ENCODE measurements around the gene WDR19. TPM values are rescaled to one million over a fixed set of nuclear protein-coding genes. Genes with fewer than 3 reads are reported as not detected.
"Not testable (repeated sequence)": the region's sequence is repeated elsewhere in the genome, so short reads cannot be mapped to it uniquely, and the experiment has no call there.

The WDR19 gene
- polyA plus RNA-seq (2012; ENCODE audit: insufficient read depth, insufficient read length): 28.4 TPM

DNA sequence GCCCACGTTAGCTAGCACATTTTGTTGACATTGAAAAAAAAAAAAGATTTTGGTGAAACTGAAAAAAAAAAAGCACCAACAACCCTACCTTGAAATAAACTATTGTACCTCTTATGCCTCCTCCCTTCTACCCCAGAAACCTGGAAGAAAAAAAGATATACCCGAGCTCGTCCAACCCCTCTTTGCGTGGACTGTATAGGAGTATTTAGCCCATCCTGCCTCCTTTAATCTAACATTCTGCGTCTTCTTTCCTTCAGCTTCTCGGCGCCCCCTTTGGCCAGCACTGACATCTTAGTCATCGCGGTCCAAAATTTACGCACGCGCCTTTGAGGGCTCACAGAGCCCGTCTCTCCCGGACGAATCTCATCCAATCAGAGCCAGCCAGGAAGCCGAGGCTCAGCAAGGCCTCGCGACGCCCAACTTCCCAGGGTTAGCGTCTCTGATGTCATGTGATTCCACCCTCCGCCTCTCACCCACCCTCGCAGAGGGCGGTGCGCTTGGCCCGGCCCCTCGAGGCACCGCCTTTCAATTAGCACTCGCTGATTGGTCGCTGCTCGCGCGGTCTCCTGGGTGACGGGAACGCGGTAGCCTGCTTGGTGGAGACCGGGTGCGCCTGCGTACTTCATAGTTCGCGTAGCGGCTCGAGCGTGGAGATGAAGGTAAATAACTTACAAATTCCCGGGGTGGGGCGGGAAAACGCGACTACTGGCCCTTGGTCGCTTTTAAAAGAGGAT lies at the start of gene WDR19:
TSS of gene WDR19 (plus strand) at position 625 of the 734 bp plus-strand sequence. CDS start at position 654, 29 bp downstream.
- peak; percentile 99 for DNase-seq (ENCODE audit: low read depth, low spot score)
- H3K4me3 ChIP-seq (ENCODE audit: low read length): peak within 1 kb of the TSS; percentile 96

DNA sequence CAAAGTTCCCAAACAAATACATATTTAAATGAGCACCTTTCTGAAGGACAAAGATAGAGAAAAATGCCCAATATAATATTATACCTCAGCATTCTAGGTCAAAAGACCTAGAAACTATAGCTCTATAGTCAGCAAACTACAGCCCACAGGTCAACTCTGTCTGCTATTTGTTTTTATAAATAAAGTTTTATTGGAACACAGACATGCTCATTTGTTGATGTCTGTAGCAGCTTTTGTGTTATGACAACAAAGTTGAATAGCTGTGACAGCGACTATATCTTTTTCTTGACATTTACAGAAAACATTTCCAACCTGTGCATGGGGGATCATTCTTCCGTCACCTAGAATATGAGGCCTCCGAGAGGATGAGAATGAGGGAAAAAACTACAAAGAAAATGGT lies 48.7 kb upstream of the WDR19 start:
- no peak overlapping the region for H3K4me3 ChIP-seq (ENCODE audit: low read length)
- DNase-seq (ENCODE audit: low read depth, low spot score): no peak

GRCh38 chr4:39134683-39135306 lies 47.5 kb upstream of the WDR19 start:
- H3K4me3 ChIP-seq (ENCODE audit: low read length): no peak overlapping the region
- DNase-seq (ENCODE audit: low read depth, low spot score): no peak

- H3K4me3 ChIP-seq (ENCODE audit: low read length); DNase-seq (ENCODE audit: low read depth, low spot score): not testable (repeated sequence)
These were observed 44.1 kb upstream of the WDR19 start for GRCh38 chr4:39138227-39138626.

DNA sequence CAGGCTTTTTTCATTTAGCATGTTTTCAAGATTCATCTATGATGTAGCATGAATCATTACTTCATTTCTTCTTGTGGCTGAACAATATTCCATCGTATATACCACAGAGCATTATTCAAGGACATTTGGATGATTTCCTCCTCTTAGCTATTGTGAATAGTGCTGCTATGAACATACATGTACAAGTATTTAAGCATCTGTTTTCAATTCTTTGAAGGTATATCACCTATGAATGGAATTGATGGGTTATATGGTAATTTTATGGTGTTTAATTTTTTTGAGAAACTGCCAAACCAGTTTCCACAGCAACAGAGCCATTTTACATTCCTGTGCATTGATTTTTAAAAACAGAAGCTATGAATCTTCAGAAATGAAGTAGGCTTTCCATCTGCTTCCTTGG lies 36.1 kb upstream of the WDR19 start:
- DNase-seq (ENCODE audit: low read depth, low spot score): no peak
- H3K4me3 ChIP-seq (ENCODE audit: low read length): no peak overlapping the region

DNA sequence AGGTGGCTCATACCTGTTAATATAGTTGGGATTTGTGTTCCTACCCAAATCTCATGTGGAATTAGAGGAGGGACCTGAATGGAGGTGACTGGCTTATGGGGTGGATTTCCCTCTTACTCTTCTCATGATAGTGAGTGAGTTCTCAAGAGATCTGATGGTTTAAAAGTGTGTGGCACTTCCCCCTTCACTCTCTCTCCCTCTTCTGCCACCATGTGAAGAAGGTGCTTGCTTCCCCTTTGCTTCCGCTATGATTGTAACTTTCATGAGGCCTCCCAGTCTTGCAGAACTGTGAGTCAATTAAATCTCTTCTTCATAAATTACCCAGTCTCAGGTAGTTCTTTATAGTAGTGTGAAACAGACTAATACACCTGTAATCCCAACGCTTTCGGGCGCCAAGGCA lies 28.3 kb upstream of the WDR19 start:
- no peak for DNase-seq (ENCODE audit: low read depth, low spot score)
- H3K4me3 ChIP-seq (ENCODE audit: low read length): no peak overlapping the region

- DNase-seq (ENCODE audit: low read depth, low spot score): no peak
- no peak overlapping the region for H3K4me3 ChIP-seq (ENCODE audit: low read length)
These were observed 24.8 kb upstream of the WDR19 start for GRCh38 chr4:39157520-39157919.

GRCh38 chr4:39166177-39166576 lies 16.2 kb upstream of the WDR19 start:
- DNase-seq (ENCODE audit: low read depth, low spot score): no peak
- H3K4me3 ChIP-seq (ENCODE audit: low read length): no peak overlapping the region

GRCh38 chr4:39166669-39167068 lies 15.7 kb upstream of the WDR19 start:
- H3K4me3 ChIP-seq (ENCODE audit: low read length): no peak overlapping the region

GRCh38 chr4:39169426-39169825 lies 12.9 kb upstream of the WDR19 start:
- no peak overlapping the region for H3K4me3 ChIP-seq (ENCODE audit: low read length)
- no peak for DNase-seq (ENCODE audit: low read depth, low spot score)

More at GRCh38 chr4:39166669-39167068, 15.7 kb upstream of the WDR19 start:
- no peak for DNase-seq (ENCODE audit: low read depth, low spot score)

DNA sequence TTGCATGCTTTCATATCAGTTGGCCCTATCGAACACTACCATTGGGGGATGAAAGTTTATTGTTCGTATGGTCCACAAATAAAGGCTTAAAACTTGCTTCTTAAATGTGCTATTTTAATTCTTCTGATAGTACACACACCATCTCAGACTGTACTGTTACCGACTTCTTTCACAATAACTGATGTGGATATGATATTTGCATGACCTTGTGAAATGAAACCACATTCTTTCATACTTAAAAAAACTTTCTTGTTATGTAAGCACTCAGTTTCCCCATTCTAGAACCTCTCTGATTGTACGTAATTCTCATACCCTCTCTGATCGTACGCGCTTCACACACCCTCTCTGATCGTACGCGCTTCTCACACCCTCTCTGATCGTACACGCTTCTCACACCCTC lies 12.0 kb upstream of the WDR19 start:
- no peak for DNase-seq (ENCODE audit: low read depth, low spot score)
- no peak overlapping the region for H3K4me3 ChIP-seq (ENCODE audit: low read length)

- H3K4me3 ChIP-seq (ENCODE audit: low read length): no peak overlapping the region
- DNase-seq (ENCODE audit: low read depth, low spot score): no peak
These were observed 3.6 kb upstream of the WDR19 start for GRCh38 chr4:39178706-39179105.

- no peak overlapping the region for H3K4me3 ChIP-seq (ENCODE audit: low read length)
- no peak for DNase-seq (ENCODE audit: low read depth, low spot score)
These were observed 2.6 kb upstream of the WDR19 start for GRCh38 chr4:39179681-39180080.

GRCh38 chr4:39180629-39181028 lies 1.7 kb upstream of the WDR19 start:
- not testable (repeated sequence) for DNase-seq (ENCODE audit: low read depth, low spot score); H3K4me3 ChIP-seq (ENCODE audit: low read length)

GRCh38 chr4:39181520-39181904 lies 817 bp upstream of the WDR19 start:
- no peak for DNase-seq (ENCODE audit: low read depth, low spot score)
- H3K4me3 ChIP-seq (ENCODE audit: low read length): peak overlapping the region; percentile 58

- no peak overlapping the region for H3K4me3 ChIP-seq (ENCODE audit: low read length)
- DNase-seq (ENCODE audit: low read depth, low spot score): no peak
These were observed 19.6 kb downstream of the WDR19 start for GRCh38 chr4:39201963-39202362.

- DNase-seq (ENCODE audit: low read depth, low spot score): no peak
- H3K4me3 ChIP-seq (ENCODE audit: low read length): no peak overlapping the region
These were observed 22.2 kb downstream of the WDR19 start for GRCh38 chr4:39204543-39204942.

GRCh38 chr4:39205000-39205399 lies 22.7 kb downstream of the WDR19 start:
- no peak overlapping the region for H3K4me3 ChIP-seq (ENCODE audit: low read length)
- DNase-seq (ENCODE audit: low read depth, low spot score): no peak

DNA sequence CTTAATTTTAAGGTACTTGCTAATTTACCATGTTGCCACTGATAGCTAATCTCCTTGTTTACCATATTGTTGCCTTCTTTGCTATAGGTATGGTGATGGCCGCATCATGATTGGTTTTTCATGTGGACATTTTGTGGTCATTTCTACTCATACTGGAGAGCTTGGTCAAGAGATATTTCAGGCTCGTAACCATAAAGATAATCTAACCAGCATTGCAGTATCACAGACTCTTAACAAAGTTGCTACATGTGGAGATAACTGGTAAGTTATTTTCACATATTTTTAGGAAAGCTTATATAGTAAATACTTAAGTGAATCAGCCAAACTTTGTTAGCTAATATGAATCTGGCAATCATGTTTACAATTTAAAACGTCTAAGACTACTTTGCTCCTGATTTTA lies 23.1 kb downstream of the WDR19 start:
- no peak for DNase-seq (ENCODE audit: low read depth, low spot score)
- no peak overlapping the region for H3K4me3 ChIP-seq (ENCODE audit: low read length)

- no peak for DNase-seq (ENCODE audit: low read depth, low spot score)
- no peak overlapping the region for H3K4me3 ChIP-seq (ENCODE audit: low read length)
These were observed 45.6 kb downstream of the WDR19 start for GRCh38 chr4:39227906-39228305.

- DNase-seq (ENCODE audit: low read depth, low spot score): no peak
- H3K4me3 ChIP-seq (ENCODE audit: low read length): no peak overlapping the region
These were observed 46.0 kb downstream of the WDR19 start for GRCh38 chr4:39228377-39228776.

Data from Jurkat, Clone E6-1 (cell line).